Esophagus squamous epithelium (tissue), 5 donors: ENCODE data around the gene MYO3B. TPM values are rescaled to one million over a fixed set of nuclear protein-coding genes. Genes with fewer than 3 reads are reported as not detected.

Experiments used
- DNase-seq: peaks from one replicate; lab custom pipeline; 2025; lab: John Stamatoyannopoulos, UW
- H3K27ac ChIP-seq, 4 donors: fragments of 200-600 bp; sonication (generic); one replicate each; pipeline ENCODE4 v1.5.1; 2016 to 2019; ENCODE audit warnings: mild to moderate bottlenecking in 1 of 4
- H3K27me3 ChIP-seq, 4 donors: fragments of 200-600 bp; sonication (generic); 1 replicate in 3 of 4; 2 replicates in 1 of 4; pipeline versions ENCODE4 v1.5.1 to v1.6.0; 2017 to 2021; ENCODE audit warnings: antibody characterized with exemption in 1 of 4
- H3K36me3 ChIP-seq, 3 donors: fragments of 200-600 bp; sonication (generic); one replicate each; pipeline ENCODE4 v1.5.1; 2016 to 2019
- H3K4me1 ChIP-seq, 3 donors: fragments of 200-600 bp; sonication (generic); one replicate each; pipeline ENCODE4 v1.5.1; 2017 to 2019
- H3K4me3 ChIP-seq, 4 donors: fragments of 200-600 bp; sonication (generic); 1 replicate in 3 of 4; 2 replicates in 1 of 4; pipeline ENCODE4 v1.5.1; 2016 to 2019; ENCODE audit warnings: mild to moderate bottlenecking in 2 of 4, moderate library complexity in 1 of 4
- H3K9me3 ChIP-seq, 3 donors: fragments of 200-600 bp; sonication (generic); one replicate each; pipeline ENCODE4 v1.5.1; 2016 to 2019
- CTCF ChIP-seq, 6 experiments: fragments of 450-650 bp in 4 of 6; fragments of 200-600 bp in 2 of 6; sonication (generic) in 2 of 6; IDR thresholded peaks; one replicate each; pipeline ENCODE4 v1.5.1; 2016 to 2019; ENCODE audit warnings: antibody characterized with exemption in 6 of 6, mild to moderate bottlenecking in 4 of 6, moderate library complexity in 4 of 6
- POLR2A ChIP-seq, 4 donors: fragments of 450-650 bp; IDR thresholded peaks; one replicate each; pipeline ENCODE4 v1.6.1; 2017; ENCODE audit warnings: antibody characterized with exemption in 4 of 4, mild to moderate bottlenecking in 4 of 4, moderate library complexity in 3 of 4
- WGBS, 2 donors: methylation state at CpG; one replicate each; pipeline ENCODE4 v1.1.5; 2018; 5-methylcytosine and 5-hydroxymethylcytosine counted together
- intact Hi-C: fragments of 100-400 bp; cut with DNase I; formaldehyde crosslinking; loops from one replicate; pipeline ENCODE4 v1.15.0; 2022
- total RNA-seq, 4 donors: library from RNA; depleted of rRNA; stranded (reverse); fragments of >200 nt; gene quantifications; one replicate each; pipeline ENCODE4 v1.1.0, GENCODE V29; 2016
- donor health status: DM: yes; HTN: yes; CAD: no.

The MYO3B gene
- total RNA-seq, 4 donors from 2014 or later = 0.15 to 0.38 (median 0.18) TPM

GRCh38 chr2:170681311-170681710 is 503.4 kb downstream of the MYO3B start:
- TF ChIP-seq CTCF (IDR thresholded peaks at IDR 0.05) = no peak
- no peak for TF ChIP-seq POLR2A (IDR thresholded peaks at IDR 0.05)
- H3K9me3 ChIP-seq = no peaks in the 10 kb centered on the region
- peaks cover 0 to 3% (median 0%) of the 10 kb centered on the region in 4 donors for H3K27me3 ChIP-seq
- H3K4me1 ChIP-seq = peaks cover 0 to 12% (median 0%) of the 10 kb centered on the region in 3 donors
- intact Hi-C loops = no loop called here
- no peak for DNase-seq
- H3K36me3 ChIP-seq = no peaks in the 10 kb centered on the region
- 72 to 78% methylated on average over 1 of the region's 1 CpG for WGBS, 2 donors
- no peak overlapping the region for H3K4me3 ChIP-seq
- no peak overlapping the region for H3K27ac ChIP-seq

- Histone ChIP-seq H3K9me3 (no peaks in the 10 kb centered on the region), H3K36me3 (no peaks in the 10 kb centered on the region), H3K27ac (no peak overlapping the region), H3K4me1 (no peaks in the 10 kb centered on the region), H3K4me3 (no peak overlapping the region), H3K27me3 (peaks cover 0 to 3% (median 0%) of the 10 kb centered on the region in 4 donors)
- intact Hi-C loops = no loop called here
- DNase-seq = no peak
- 57 to 64% methylated on average over 4 of the region's 4 CpGs for WGBS, 2 donors
- TF ChIP-seq POLR2A (IDR thresholded peaks at IDR 0.05) (no peak), CTCF (IDR thresholded peaks at IDR 0.05) (no peak)
Observed at GRCh38 chr2:170685591-170685990, 507.6 kb downstream of the MYO3B start.

- no peak overlapping the region for H3K4me3 ChIP-seq
- H3K9me3 ChIP-seq = no peaks in the 10 kb centered on the region
- no peak overlapping the region for H3K27ac ChIP-seq
- WGBS, 2 donors = 40 to 70% methylated on average over 5 of the region's 5 CpGs
- no peak for DNase-seq
- H3K36me3 ChIP-seq = no peaks in the 10 kb centered on the region
- TF ChIP-seq CTCF (IDR thresholded peaks at IDR 0.05) (no peak), POLR2A (IDR thresholded peaks at IDR 0.05) (no peak)
- peaks cover 0 to 9% (median 0%) of the 10 kb centered on the region in 4 donors for H3K27me3 ChIP-seq
- H3K4me1 ChIP-seq = no peaks in the 10 kb centered on the region
- intact Hi-C loops = no loop called here
Observed at GRCh38 chr2:170689481-170689880, 511.5 kb downstream of the MYO3B start.

- 82 to 84% methylated on average over 8 of the region's 8 CpGs for WGBS, 2 donors
- Histone ChIP-seq H3K4me3 (no peak overlapping the region), H3K36me3 (no peaks in the 10 kb centered on the region), H3K9me3 (no peaks in the 10 kb centered on the region), H3K27me3 (peaks cover 0 to 12% (median 0%) of the 10 kb centered on the region in 4 donors), H3K4me1 (no peaks in the 10 kb centered on the region), H3K27ac (no peak overlapping the region)
- DNase-seq = no peak
- TF ChIP-seq POLR2A (IDR thresholded peaks at IDR 0.05) (no peak), CTCF (IDR thresholded peaks at IDR 0.05) (no peak)
- intact Hi-C loops = no loop called here
Observed at GRCh38 chr2:170690640-170691039, 512.7 kb downstream of the MYO3B start.

GRCh38 chr2:170694316-170694715 is 516.4 kb downstream of the MYO3B start:
- H3K27me3 ChIP-seq = peaks cover 0 to 12% (median 0%) of the 10 kb centered on the region in 4 donors
- H3K27ac ChIP-seq = no peak overlapping the region
- H3K36me3 ChIP-seq = no peaks in the 10 kb centered on the region
- 93% methylated on average over 2 of the region's 11 CpGs; no CpG with 5 or more reads in 1 of the 2 donors for WGBS, 2 donors
- no peaks in the 10 kb centered on the region for H3K4me1 ChIP-seq
- TF ChIP-seq CTCF (IDR thresholded peaks at IDR 0.05) = no peak
- H3K9me3 ChIP-seq = no peaks in the 10 kb centered on the region
- H3K4me3 ChIP-seq = no peak overlapping the region
- no peak for DNase-seq
- intact Hi-C loops = no loop called here
